ENCODE data around the gene CUTA.

DNA sequence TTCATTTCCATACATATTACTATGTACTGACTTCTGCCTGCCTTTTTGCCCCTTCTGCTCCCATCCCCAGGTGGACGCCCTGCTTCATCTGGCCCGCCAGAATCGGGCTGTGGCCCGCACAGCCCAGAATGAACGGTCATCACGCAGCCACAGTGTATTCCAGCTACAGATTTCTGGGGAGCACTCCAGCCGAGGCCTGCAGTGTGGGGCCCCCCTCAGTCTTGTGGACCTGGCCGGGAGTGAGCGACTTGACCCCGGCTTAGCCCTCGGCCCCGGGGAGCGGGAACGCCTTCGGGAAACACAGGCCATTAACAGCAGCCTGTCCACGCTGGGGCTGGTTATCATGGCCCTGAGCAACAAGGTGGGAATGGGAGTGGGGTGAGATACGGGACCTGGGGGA is 11.8 kb downstream of the CUTA start:
- TF ChIP-seq, protein P1, sequence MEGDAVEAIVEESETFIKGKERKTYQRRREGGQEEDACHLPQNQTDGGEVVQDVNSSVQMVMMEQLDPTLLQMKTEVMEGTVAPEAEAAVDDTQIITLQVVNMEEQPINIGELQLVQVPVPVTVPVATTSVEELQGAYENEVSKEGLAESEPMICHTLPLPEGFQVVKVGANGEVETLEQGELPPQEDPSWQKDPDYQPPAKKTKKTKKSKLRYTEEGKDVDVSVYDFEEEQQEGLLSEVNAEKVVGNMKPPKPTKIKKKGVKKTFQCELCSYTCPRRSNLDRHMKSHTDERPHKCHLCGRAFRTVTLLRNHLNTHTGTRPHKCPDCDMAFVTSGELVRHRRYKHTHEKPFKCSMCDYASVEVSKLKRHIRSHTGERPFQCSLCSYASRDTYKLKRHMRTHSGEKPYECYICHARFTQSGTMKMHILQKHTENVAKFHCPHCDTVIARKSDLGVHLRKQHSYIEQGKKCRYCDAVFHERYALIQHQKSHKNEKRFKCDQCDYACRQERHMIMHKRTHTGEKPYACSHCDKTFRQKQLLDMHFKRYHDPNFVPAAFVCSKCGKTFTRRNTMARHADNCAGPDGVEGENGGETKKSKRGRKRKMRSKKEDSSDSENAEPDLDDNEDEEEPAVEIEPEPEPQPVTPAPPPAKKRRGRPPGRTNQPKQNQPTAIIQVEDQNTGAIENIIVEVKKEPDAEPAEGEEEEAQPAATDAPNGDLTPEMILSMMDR (IDR thresholded peaks at IDR 0.05 in 4 of 5, conservative IDR thresholded peaks at IDR 0.05 in 1 of 5): no peak
- TF ChIP-seq POLR2A (IDR thresholded peaks at IDR 0.05): no peak

Measured in gastrocnemius medialis (tissue), 4 donors.